HL-60 (cell line): ENCODE results near the gene SECISBP2L.

Experiments
- DNase-seq, 2 experiments: peaks; one replicate each; pipeline ENCODE4 v3.0.0-alpha.2; 2010 to 2020; ENCODE audit warnings: low read depth in 1 of 2, low spot score in 1 of 2
- H3K27ac ChIP-seq: fragments of 250-450 bp; sonication (Bioruptor Pico); replicated peaks from 2 replicates; pipeline ENCODE4 v1.5.1; 2020; ENCODE audit warnings: mild to moderate bottlenecking, moderate library complexity
- H3K27me3 ChIP-seq: fragments of 250-450 bp; sonication (Bioruptor Pico); 2 replicates; pipeline ENCODE4 v1.5.1; 2021; ENCODE audit warnings: mild to moderate bottlenecking, moderate library complexity; ENCODE audit not compliant: insufficient read depth, poor library complexity, severe bottlenecking
- H3K4me3 ChIP-seq: replicated peaks from 2 replicates; pipeline ENCODE4 v1.5.1; 2011; ENCODE audit warnings: mild to moderate bottlenecking, control low read depth, low read length; ENCODE audit not compliant: insufficient read depth
- CTCF ChIP-seq: IDR thresholded peaks from one replicate; pipeline ENCODE4 v1.5.1; 2011; ENCODE audit warnings: low read length, control low read depth, inconsistent platforms; ENCODE audit not compliant: insufficient read depth
- GABPA ChIP-seq: IDR thresholded peaks from 2 replicates; pipeline ENCODE4 v1.6.1; 2012; ENCODE audit warnings: low read depth
- POLR2AphosphoS5 ChIP-seq: IDR thresholded peaks from 2 replicates; pipeline ENCODE4 v1.6.1; 2012; ENCODE audit warnings: low read depth
- REST ChIP-seq: IDR thresholded peaks from 2 replicates; pipeline ENCODE4 v1.6.1; 2012; ENCODE audit warnings: low read depth; ENCODE audit not compliant: insufficient replicate concordance
- SPI1 ChIP-seq: IDR thresholded peaks from 2 replicates; pipeline ENCODE4 v1.6.1; 2012; ENCODE audit warnings: low read depth, mild to moderate bottlenecking, borderline replicate concordance

The SECISBP2L gene

GRCh38 chr15:48983300-48983699 lies 62.9 kb downstream of the SECISBP2L start:
- Histone ChIP-seq H3K27me3 (no peaks in the 10 kb centered on the region), H3K4me3 (no peak overlapping the region), H3K27ac (no peak overlapping the region)
- no peak for TF ChIP-seq POLR2AphosphoS5
- no peak for TF ChIP-seq GABPA
- no peak for TF ChIP-seq SPI1
- TF ChIP-seq CTCF = no peak
- no peak for TF ChIP-seq REST
- no peak for DNase-seq

- no peak for TF ChIP-seq REST
- TF ChIP-seq GABPA = no peak
- TF ChIP-seq SPI1 = no peak
- TF ChIP-seq CTCF = no peak
- no peak for TF ChIP-seq POLR2AphosphoS5
- Histone ChIP-seq H3K27me3 (no peaks in the 10 kb centered on the region), H3K27ac (no peak overlapping the region), H3K4me3 (no peak overlapping the region)
- no peak for DNase-seq
Observed at GRCh38 chr15:48981941-48982340, 64.3 kb downstream of the SECISBP2L start.

- TF ChIP-seq REST = no peak
- no peak for DNase-seq
- Histone ChIP-seq H3K4me3 (no peak overlapping the region), H3K27ac (no peak overlapping the region), H3K27me3 (no peaks in the 10 kb centered on the region)
Observed at GRCh38 chr15:48978638-48979037, 67.6 kb downstream of the SECISBP2L start.
